AG09319 (cell line): ENCODE data around the gene GRK4.
"Not testable (repeated sequence)": the region's sequence is repeated elsewhere in the genome, so short reads cannot be mapped to it uniquely, and the experiment has no call there.

Experiments
- DNase-seq: peaks from one replicate; pipeline ENCODE4 v3.0.0-alpha.2; 2010; ENCODE audit warnings: low read depth; ENCODE audit errors: extremely low read depth
- TF ChIP-seq, protein P1 (sequence below): IDR thresholded peaks from 2 replicates; pipeline ENCODE4 v1.5.1; 2011; ENCODE audit warnings: low read depth, mild to moderate bottlenecking, inconsistent platforms, low read length, moderate library complexity

The GRK4 gene

DNA sequence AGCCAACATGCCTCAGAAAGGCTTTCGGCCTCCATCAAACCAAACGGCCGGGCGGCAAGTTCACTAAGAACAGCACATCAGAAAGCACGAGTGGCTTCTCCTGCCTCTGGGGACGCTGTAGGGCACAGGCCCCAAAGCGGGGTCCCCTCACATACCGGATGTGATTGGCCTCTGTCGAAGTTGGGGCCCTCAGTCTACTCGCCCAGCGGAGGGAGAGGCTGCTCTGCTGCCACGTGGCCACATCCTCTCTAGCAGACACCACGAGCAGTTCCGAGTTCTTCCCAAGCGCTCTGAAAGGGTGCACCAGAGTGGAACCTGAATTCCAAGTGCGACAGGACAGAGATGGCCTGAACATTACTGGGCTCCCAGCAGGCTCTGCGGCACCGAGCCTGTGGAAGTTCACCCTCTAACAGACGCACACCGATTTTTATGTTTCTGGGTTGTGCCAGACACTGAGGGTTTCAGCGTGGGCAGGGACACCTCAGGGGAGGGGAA is 21.3 kb upstream of the GRK4 start:
- DNase-seq, result no peak
- TF ChIP-seq, protein P1, sequence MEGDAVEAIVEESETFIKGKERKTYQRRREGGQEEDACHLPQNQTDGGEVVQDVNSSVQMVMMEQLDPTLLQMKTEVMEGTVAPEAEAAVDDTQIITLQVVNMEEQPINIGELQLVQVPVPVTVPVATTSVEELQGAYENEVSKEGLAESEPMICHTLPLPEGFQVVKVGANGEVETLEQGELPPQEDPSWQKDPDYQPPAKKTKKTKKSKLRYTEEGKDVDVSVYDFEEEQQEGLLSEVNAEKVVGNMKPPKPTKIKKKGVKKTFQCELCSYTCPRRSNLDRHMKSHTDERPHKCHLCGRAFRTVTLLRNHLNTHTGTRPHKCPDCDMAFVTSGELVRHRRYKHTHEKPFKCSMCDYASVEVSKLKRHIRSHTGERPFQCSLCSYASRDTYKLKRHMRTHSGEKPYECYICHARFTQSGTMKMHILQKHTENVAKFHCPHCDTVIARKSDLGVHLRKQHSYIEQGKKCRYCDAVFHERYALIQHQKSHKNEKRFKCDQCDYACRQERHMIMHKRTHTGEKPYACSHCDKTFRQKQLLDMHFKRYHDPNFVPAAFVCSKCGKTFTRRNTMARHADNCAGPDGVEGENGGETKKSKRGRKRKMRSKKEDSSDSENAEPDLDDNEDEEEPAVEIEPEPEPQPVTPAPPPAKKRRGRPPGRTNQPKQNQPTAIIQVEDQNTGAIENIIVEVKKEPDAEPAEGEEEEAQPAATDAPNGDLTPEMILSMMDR, result no peak

DNA sequence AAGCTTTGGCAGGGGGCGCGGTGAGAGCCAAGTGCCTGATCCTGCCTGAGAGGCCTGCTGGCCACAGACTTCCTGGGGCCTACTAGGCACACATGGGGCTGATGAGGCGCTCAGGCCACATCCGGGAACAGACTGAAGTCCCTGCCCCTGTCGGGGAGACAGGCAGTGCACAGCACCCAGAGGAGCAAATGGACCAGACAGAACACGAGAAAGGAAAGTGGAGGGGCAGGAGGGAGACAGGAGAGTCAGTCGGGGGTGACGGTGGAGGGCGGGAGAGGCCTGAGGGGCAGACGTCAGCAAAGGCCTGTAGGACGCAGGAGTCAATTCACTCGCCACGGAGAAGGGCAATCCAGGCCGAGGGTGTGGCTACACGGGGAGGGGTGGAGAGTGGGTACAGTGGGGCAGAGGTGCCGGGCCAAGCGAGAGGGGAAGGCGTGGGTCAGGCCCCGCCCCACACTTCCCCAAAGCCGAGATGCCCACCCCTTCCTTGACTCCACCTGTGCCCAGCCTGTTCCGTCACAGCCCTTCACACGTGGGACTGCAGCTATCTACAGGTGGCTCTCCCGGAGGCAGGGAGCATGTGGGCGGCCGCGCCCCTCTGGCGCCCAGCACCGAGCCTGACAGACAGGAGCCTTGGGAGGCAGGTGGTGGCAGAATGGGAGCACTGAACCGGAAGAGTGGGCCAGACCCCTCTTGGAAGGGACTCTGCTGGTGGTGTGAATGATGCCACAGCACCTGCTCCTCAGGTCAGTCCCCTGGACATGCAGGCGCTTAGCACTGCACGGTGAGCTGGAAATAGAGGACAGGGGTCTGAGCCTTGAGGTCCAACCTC is 20.6 kb upstream of the GRK4 start:
- TF ChIP-seq, protein P1, result no peak
- no peak for DNase-seq

DNA sequence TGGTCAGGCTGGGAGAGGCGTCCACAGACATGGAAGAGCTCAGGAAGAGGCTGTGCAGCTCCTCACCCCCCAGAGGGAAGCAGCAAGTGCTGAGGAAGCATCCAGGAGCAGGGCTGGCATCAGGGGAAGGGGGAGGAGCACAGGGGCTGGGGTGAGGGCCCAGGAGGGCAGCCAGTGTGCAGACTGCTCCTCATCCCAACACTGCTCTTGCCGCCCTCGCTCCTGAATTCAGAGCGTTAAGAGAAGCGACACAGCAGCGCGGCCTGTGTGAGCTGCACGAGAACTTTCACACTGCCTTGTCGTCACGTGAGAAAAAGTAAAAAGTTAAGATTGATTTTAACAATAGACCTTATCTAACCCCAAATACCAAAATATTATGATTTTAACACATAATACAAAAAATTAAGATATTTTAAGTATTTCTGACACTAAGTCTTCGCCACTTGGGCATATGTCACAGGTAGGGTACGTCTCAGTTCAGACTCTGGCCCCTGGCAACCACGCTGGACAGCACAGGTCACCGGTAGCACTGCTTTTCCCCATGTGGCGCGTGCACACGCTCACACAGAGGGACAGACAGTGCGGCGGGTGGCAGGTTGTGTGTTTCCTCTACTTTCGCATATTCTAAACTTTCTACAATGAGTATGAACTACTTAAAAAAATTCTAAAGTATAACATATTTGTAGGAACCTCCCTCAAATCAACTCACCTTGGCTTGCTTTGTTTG is 19.8 kb upstream of the GRK4 start:
- DNase-seq, result no peak
- TF ChIP-seq, protein P1, result no peak

DNA sequence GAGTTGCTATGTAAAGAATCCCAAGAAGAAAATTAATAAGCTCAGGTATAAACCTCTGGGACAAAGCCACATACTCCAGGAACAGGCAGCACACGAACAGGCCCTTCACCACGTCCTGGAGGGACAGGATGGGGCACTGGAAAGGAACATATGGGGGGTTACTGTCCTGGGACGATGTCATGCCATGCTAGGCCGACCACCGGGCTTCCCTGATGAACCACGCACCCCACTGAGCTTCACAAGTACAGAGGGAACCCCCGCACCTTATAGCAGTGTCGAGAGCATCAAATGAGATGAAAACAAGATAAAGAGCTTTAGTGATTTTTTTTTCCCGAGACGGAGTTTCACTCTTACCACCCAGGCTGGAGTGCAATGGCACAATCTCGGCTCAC is 19.3 kb upstream of the GRK4 start:
- TF ChIP-seq, protein P1, result no peak
- no peak for DNase-seq

DNA sequence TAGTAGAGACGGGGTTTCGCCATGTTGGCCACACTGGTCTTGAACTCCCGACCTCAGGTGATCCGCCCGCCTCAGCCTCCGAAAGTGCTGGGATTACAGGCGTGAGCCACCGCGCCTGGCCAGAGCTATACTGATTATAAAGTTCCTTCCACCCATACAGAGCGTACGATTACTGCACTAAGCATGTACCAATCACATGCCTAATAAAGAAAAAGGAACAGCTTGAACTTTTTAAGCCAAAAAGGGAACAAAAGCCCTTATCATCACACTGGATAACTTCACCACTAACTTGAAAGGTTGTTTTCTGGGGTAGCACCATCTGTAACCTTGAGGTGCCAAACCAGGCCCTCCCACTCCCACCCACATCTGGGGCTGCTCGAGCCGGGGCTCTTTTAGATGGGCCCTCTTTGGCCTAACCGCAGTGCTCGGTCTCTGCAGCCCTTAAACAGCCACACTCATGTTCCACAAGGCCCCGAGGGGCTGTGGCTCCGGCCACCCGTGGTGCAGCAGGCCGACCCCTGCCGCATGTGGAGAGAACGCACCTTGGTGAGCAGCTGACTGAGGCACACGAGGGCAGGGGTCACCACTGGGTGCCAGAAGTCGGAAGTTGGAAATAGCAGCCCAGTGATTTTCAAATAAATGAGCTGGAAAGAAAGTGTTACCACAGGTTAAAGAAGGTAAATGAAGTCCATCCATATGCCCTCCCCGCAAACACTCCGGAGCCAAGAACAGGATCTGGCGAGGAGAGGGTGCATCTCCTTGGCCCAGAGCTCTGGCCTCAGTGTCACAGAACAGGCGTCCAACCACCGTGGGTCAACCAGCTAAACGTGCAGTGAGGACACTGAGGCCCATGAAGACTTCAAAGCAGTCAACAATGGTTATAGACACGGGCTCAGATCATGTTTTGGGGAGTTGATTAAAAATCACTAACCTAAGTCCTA is 18.5 kb upstream of the GRK4 start:
- TF ChIP-seq, protein P1, result no peak
- no peak for DNase-seq

DNA sequence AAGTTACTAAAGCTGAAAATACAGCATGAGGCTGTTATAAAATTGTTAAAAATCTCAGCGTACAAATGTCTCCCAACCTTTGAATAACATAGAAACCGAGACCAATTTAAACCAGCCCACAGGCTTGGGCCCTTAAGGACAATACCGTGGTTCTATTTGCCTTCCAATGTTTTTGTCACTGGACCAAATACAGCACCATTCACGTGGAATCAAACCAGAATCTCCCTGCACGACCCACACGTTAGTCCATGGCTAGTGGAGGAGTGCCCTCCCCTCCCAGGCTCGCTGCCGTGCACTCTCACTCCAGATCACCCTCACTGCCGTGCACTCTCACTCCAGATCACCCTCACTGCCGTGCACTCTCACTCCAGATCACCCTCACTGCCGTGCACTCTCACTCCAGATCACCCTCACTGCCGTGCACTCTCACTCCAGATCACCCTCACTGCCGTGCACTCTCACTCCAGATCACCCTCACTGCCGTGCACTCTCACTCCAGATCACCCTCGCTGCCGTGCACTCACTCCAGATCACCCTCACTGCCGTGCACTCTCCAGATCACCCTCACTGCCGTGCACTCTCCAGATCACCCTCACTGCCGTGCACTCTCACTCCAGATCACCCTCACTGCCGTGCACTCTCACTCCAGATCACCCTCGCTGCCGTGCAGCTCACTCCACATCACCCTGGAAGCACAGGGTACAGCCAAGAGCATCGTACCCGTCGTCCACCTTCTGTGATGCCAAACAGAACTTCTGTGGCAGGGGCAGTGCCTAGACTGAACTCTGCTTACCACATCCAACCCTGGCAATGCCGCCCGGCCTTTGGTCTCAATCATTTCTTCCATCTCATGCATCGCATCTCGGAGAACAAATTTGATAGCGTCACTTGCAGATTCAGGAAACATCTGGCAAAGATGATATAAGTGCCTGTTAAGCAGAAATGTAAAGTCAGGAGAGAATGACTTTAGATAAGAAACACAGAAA is 17.5 kb upstream of the GRK4 start:
- DNase-seq, result not testable (repeated sequence)
